HS-27A (cell line): Measurements from ENCODE around the gene BPIFA1.

Experiments
- DNase-seq: peaks from one replicate; pipeline ENCODE4 v3.0.0-alpha.2; 2012; ENCODE audit warnings: low read depth, missing footprints

The BPIFA1 gene

DNA sequence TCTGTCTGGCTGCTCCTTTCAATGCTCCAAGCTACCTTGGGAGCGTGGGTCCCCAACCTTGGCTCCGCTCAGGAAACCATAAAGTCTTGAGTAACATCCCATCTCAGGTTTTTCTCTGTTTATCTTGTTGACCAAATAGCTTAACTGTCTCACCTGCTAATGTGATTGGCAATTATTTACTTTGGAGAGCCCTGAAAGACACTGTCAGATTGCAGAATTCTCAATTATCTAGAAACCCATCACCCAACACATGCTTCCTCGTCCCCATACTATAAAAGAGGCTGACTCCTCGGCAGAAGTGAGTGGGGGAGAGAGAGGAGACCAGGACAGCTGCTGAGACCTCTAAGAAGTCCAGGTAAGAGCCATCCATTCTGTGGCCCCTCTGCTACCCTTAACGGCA is at the start of gene BPIFA1:
TSS of gene BPIFA1 (plus strand) at position 301 of the 400 bp plus-strand sequence. CDS start 1,716 bp downstream, outside the sequence.
- DNase-seq = no peak

DNA sequence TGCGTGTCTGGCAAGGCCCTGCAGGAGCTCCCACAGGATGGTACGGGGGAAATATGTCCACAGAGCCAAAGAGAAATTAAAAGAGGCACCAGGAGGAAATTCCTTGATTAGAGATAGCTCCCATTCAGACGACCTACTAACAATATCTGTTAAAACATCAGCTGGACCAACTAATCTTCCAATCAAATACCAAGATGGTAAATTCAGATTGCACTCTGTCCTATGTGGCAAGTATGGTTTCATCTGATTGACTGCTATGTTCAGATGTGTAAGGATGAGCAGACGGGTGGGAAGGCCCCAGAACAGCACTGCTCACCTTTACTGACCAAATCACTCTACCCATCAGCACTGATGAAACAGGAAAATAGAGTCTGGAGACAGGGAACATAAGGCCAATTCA is 48.3 kb upstream of the BPIFA1 start:
- DNase-seq = no peak

DNA sequence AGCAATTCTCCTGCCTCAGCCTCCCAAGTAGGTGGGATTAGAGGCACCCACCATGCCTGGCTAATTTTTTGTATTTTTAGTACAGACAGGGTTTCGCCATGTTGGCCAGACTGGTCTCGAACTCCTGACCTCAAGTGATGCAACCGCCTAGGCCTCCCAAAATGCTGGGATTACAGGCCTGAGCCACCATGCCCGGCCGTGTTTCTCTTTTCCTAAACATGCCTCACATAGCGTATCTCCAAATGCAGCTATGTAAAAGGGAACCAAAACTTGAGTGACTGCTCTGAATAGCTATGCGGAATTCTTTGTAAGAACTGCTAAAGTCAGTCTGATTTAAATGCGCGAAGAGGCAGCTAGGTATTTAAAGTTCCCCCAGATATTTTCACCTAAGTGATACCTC is 47.4 kb upstream of the BPIFA1 start:
- DNase-seq = no peak

DNA sequence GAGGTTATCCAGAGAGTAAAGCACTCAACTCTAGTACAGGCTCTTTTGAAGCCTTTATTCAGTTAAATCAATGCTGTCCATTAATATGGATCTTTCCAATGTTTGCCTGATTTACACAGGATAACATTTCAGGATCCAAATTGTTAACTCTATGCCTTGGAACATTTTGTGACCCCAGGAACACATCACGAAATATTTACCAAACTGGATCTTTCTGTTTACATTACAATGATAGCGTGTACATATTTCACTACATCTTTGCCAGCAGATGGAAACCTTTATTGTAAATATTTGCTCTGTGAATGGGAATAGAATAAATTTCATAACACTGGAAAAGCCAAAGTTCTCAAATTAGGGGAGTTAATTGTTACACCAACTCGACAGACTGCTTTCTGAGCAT is 44.3 kb upstream of the BPIFA1 start:
- no peak for DNase-seq

DNA sequence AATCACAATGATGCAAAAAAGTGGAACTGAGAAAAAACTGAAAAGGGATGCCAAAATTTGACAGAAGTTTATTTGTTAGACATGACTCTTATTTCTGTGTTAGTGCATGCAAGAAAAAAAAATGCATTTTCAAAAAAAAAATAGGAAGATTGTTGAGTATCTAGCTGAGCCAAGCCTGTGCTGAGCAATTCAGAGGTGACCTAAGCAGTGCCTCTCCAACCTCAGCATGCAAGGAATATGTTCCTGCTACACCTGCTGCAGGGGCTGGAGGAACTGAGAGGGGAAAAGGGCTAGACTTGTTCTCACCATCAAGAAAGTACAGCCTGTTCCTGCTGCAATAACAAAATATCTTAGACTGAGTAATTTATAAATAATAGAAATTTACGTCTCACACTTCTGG is 43.8 kb upstream of the BPIFA1 start:
- DNase-seq = no peak

DNA sequence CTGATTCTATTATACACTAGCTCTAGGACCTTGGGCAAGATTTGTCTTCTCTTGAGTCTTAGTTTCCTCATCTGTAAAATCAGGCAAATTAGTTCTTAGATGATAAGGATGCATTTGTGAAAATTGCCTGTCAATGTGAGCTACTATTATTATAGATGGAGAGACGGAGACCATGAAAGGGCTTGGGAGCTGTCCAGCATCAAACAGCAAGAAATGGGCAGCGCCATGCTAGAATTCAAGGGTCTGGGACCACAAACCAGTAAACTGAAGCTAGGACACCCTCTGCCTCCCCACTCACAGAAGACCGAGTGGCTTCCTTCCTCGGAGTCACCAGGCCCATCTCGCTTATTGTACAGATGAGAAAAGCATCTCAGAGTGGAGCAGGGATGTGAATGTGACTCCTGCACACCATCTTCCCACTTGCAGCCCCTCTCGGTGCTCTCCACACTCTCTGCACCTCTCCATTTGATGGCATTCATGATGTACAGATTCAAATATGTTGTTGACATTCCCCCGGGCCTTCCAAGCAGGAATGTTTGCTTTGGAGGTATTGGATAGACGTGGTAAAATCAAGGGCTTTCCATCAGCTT is 42.8 kb upstream of the BPIFA1 start:
- no peak for DNase-seq

DNA sequence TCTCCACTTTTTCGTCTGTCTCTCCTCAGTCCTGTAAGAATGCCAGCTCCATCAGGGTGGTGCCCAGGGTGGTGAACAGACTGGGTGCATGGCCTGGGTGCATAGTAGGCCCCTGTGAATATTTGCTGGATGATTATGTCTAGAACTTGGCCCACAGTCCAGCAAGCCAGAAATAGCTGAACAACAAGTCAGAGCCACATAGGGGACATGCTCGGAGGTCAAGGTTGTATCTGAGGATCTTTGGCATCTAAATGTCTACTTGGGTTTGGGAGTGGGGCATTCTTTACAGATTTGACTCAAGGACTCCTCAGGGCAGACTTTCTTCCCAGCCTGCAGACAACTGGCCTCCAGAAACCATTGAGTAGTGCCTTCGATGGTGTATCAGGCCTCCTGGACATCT is 36.8 kb upstream of the BPIFA1 start:
- DNase-seq = no peak

DNA sequence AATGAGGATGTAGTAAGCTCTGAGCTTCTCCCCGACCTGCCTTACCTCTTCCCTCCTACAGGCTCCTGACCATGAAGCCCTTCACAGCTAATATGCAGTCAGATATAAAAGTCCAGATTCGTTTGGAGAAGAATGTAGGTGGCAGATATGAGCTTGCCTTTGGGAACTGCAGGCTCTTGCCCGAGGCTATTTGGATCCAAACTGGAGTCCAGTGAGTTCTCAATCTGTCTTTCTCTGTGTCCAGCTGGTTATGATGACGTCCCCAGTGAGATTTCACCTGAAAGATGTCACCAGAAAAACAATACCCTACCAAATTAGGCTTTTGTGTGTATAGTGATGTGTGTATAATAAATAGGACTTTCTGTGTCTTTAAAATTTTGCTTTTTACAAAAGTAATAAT is 33.3 kb upstream of the BPIFA1 start:
- no peak for DNase-seq

DNA sequence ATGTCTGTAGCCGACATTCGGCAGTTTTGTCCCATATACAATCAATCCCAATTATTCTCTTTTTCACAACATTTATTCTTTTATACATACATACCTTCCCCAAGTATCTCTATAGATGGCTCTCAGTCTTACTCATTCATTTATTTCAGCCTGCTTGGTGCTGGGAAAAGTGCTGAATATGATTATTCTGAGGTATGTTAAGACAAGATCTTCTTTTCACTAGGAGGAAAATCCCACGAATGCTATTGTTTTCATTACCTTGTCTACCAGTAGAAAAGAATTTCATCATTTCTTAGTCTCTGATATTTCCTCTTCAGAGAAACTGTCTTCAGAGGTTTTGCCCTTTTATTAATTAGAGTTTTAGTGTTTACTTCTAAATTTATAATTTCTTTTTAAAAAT is 32.4 kb upstream of the BPIFA1 start:
- no peak for DNase-seq

DNA sequence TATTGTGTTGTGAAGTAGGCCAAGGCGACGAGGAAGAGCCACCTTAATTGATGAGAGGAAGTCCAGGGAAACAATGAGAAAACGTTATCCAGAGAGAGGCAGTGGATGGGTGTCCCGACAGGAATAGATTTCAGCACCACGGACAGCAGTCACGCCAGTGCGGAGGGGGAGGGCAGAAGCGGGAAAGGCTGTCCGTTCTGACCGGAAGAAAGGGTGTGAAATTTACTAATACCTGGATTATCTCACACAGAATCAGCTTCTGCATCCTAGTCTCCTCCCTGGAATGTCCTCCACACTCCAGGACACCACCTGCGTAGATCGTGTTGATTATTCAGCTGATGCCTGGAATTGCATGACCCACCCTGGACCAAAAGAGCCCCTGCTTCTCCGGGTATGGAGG is 26.0 kb upstream of the BPIFA1 start:
- peak; percentile 17 for DNase-seq

DNA sequence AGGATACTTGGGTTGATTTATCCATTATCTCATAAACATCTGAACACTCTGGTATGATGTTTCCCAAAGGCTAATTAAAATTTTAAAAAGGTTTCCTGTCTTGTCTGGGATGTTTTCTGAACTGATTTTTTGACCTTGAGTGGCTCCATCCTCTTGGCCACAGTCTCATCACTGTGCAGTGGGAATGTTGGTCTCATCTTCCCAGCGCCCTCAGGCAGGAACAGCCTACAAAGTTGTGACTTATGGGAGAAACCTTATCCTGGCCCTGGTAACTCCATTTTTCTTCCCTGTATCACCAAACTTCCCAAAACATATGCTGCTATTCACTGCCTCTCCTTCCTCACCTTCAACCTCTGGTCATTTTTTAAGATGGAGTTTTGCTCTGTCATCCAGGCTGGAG is 25.4 kb upstream of the BPIFA1 start:
- no peak for DNase-seq

DNA sequence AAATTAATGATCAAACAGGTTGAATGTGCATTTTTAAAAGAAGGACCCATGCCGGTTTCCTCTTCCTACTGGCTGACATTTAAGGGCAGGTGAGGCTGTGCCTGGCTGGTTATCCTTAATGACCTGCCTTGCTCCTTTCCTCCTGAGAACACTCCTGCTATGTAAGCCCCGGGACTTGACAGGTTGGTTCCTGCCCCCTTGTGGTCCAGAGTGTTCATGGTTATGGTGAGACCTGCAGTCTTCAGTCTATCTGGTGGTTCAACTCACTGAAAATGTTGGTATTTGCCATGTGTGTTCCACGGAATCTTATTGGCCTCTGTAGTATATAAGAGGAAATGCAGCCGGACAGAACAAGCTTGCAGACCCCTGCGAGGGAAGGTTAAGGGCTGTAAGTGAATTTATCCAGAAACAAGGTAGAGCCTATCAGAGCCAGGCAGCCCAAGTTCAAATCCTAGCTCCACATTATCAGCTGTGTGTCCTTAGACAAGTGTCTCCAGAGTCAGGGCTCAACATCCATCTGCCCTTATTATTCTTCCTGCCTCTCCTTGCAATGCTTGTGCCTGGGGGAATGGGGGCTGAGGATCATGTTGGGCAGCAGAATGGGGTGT is 23.9 kb upstream of the BPIFA1 start:
- no peak for DNase-seq

DNA sequence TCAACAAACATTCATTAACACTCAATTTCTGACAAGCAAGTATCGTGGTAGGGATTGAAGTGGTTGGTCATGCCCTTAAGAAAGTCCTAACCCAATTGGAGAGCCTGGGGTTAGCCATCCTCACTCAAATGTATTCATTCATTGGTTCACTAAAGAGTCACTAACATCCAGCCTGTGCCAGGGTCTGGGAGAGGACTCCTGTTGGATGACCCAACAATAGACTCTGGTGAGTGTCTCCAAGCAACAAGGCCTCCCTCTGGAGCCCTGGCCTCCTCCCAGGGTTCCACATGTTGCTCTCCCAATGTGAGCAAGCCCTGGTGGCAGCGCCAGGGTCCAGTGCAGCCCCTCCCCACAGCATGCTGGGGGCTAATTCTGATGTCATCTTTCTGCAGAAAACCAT is 18.7 kb upstream of the BPIFA1 start, which contains the start of gene BPIFA3:
TSS of gene BPIFA3 (plus strand) at position 301 of the 400 bp plus-strand sequence. CDS start 185 bp downstream, outside the sequence.
- DNase-seq = no peak

DNA sequence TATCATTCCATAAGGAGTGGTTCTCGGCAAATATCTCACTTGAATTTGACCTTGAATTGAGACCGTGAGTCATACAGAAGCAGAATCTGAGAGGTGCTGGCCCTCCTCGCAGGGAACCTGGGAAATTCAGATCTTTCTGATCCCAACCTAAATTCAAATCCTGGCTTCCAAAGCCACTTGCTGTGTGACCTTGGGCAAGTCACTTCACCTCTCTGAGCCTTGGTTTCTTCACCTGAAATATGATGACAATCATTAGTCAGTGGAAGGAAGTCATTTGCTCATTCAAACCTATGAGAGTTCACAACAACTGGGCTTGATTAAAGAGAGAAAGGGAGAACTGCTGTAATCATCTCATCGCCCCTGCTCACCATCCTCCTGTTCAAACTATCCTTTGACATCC is 11.4 kb upstream of the BPIFA1 start:
- DNase-seq = no peak

DNA sequence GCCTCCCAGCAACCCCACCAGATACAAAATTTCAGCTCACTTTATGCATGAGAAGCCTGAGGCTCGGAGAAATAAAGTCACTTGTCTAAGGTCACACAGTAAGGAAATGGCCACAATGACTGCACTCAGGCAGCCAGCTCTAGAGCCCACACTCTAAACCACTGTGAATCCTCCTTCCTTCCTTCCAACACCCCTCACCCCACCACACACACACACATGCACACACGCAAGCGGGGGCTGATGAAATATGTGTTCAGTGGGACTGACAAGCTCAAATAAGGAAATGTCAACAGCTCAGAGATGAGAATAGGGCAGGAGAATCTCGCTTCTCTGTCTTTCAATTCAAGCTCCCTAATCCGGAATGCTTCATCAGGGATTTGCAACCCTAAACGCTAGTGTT is 6.0 kb upstream of the BPIFA1 start:
- DNase-seq = no peak

DNA sequence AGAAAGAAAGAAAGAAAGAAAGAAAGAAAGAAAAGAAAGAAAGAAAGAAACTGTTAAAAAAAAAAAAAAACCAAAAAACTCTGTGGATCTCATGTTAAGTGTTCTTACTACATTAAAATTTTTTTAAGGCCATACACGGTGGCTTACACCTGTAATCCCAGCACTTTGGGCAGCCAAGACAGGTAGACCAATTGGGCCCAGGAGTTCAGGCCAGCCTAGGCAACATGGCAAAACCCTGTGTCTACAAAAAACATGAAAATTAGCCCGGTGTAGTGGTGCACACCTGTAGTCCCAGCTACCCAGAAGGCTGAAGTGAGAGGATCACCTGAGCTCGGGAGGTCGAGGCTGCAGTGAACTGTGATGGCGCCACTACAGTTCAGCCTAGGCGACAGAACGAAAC is 4.6 kb upstream of the BPIFA1 start:
- no peak for DNase-seq

DNA sequence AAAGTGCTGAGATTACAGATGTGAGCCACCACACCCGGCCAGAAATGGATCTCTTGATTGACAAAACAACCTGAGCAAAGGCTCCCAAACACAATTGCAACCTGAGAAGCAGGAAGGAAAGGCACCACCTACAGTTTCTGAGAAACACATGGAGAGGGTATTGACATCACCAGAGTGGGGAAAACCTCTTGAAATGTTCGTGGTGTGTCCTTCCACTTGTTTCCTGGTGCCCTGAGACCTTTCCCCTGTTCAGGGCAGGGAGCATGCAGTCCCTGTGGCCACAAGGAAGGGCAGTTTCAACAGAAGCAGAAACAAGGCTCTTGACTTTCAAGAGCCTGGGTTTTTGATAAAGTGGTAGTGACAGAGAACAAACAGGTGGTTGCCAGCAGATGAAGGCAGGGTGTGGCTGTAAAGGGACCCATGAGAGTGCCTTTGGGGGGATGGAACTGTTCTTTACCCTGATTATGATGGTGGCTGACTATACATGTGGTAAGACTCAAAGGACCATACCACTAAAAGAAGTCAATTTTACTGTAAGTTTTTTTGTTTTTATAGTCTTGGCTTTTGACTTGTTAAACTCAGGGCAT is 3.2 kb upstream of the BPIFA1 start:
- DNase-seq = no peak

DNA sequence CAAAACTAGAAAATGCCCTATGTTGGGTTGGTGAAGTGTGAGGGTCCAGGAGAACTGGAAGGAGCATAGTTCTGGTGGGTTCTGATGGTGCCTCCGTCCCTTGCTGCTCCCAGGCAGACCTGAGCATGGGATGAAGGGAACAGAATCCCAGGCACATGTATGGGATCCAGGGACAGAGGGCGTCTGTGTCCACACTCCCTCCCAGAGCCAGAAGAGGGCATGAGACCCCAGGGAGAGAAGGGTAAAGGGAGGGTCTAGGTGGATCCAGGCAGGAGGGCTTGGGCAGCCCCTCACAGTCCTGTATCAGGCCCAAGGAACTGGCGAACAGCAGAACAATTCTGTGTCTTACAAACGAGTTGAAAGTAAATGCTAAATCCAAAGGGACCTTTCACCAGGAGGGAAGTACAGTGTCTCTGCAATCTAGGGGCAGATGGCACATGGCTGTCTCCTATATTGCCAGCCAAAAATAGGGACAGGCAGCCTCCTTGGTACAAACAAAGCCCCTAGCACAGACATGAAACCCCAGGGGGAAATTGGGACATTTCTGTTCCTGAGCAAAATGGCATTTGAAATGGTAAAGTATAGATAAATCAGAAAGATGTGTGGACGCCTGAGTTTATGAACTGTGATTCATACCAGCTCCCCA is 2.5 kb upstream of the BPIFA1 start:
- DNase-seq = no peak

DNA sequence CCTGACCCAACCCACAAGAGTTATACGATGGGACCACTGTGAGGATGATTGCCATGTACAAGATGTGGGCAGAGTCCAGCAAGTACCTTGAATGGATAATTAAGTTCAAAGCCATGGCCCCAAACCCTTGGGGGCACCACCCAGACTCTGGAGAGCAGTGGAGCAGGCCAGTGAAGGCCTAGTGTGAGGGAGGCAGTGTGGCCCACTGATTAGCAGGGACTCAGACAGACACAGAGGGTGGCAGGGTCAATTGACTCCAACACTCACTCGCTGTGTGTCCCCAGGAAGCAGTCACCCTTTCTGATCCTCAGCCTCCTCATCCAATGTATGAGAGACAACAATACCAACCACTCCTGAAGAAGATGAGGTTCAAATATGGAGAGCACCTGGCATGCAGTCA is 1.7 kb upstream of the BPIFA1 start:
- DNase-seq = no peak

DNA sequence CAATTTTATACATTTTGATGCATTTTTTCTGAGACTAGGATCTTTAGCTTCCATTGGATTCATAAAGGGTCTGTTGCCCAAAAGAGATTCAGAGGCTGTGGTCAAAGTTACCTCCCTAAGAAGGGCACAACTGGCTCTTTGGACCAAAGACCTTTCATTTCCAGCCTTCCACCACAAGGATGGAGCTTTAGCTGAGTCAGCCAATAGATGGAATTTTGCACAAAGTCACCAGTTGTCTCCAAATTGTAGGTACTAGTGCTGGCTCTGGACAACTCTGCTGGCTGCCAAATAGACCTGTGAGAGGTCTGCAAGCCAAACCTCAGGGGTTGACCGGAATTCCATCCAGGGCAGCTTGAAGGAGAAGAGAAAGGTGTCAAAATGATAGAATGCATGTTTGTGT is 555 bp downstream of the BPIFA1 start:
- no peak for DNase-seq

DNA sequence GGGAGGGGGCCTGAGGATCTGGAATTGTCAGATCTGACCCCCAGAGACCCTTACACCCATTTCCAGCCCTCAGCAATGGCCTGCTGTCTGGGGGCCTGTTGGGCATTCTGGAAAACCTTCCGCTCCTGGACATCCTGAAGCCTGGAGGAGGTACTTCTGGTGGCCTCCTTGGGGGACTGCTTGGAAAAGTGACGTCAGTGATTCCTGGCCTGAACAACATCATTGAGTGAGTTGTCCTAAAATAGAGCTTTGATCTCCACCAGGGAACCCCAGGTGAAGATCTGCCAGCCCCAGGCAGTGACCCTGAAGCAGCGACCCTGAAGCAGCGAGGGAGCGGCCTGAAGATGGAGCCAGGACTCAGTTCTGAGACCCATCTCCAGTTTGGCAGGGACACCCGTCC is 2.2 kb downstream of the BPIFA1 start:
- DNase-seq = no peak

DNA sequence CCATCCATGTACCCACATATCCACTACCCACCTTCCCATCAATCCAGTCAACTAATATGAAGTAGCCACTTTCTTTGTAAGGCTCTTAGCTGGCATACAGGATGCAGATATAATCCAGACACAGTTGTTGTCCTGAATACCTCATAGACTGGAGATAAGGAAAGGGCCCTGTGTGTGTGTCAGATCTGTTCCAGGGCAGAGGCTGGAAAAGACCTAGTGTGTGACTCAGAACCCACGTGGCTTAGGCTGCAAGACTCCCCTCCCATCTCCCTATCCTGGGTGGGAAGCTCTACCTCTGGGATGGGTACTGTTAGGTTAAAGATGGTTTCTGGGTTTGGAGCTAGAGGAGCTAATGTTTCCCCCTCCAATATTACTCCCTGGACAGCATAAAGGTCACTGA is 3.6 kb downstream of the BPIFA1 start:
- no peak for DNase-seq

DNA sequence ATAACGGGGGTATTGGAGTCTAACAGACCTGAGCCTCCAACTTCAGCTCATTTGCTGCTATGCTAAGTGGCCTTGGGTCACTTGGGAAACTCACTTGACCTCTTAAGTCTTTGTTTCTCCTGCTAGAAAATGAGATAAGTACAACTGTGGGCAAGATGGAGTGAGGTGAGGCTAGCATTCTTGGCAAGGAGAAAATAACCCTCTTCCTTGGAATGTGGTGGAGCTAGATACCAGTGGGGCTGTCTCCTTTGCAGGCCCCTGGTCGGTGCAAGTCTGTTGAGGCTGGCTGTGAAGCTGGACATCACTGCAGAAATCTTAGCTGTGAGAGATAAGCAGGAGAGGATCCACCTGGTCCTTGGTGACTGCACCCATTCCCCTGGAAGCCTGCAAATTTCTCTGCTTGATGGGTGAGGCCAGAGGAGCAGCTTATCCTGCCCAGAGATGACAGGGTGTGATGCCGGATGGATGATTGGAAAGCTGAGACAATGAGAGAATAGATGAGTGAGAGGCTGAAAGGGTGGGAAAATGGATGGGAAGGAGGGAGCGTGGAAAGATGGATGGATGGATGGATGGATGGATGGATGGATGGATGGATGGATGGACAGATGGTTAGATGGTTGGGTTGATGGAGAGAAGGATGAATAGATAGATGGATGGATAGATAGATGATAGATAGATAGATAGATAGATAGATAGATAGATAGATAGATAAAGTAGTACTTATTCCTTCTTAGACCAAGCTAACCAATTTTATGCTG is 4.4 kb downstream of the BPIFA1 start:
- no peak for DNase-seq
